ENCODE measurements around the gene ZNF277. TPM values are rescaled to one million over a fixed set of nuclear protein-coding genes. Genes with fewer than 3 reads are reported as not detected.

Gene ZNF277
- total RNA-seq, 1 experiment from 2014 or later: 21.3 TPM

- intact Hi-C loops (cut with micrococcal nuclease): no loop called here
- Histone ChIP-seq H3K9ac (ENCODE audit: low read length) (no peak overlapping the region), H3K27ac (ENCODE audit: low read depth, low read length) (no peak overlapping the region), H3K4me3 (replicated peaks in 1 of 2; ENCODE audit: low read depth in 1 of 2, low read length in 2 of 2) (no peak overlapping the region), H3K36me3 (ENCODE audit: control insufficient read depth in 1 of 2, insufficient read depth in 2 of 2, low read length in 2 of 2) (peaks cover 0 to 3% of the 10 kb centered on the region in 2 experiments; a peak in 1 of 4 replicates), H3K4me1 (ENCODE audit: control insufficient read depth in 1 of 2, insufficient read depth in 2 of 2, low read length in 2 of 2) (no peaks in the 10 kb centered on the region), H4K20me1 (ENCODE audit: insufficient read depth) (no peaks in the 10 kb centered on the region), H3K9me2 (ENCODE audit: insufficient read depth) (no peaks in the 10 kb centered on the region), H3K27me3 (ENCODE audit: insufficient read depth, low read length) (no peaks in the 10 kb centered on the region), H3K79me2 (ENCODE audit: insufficient read depth, low read length) (no peaks in the 10 kb centered on the region), H3K9me3 (ENCODE audit: control insufficient read depth in 1 of 2, insufficient read depth in 1 of 2, low read depth in 1 of 2, low read length in 2 of 2) (no peaks in the 10 kb centered on the region), H2AFZ (ENCODE audit: low read depth, low read length, poor library complexity, severe bottlenecking) (no peak overlapping the region), H3K4me2 (ENCODE audit: low read length) (no peak overlapping the region)
- POLR2A ChIA-PET: no interaction called here
- RAD21 ChIA-PET (ENCODE audit: low non-redundant PET in 1 of 2, low total read pairs in 2 of 2, uncharacterized antibody in 2 of 2, unreplicated experiment in 2 of 2): no interaction called here
- no TSS peak for BruUV-seq (replicated peaks)
- DNase-seq (ENCODE audit: low read depth, low spot score) (no peak), ATAC-seq (no peak)
- CTCF ChIA-PET: no interaction called here
- TF ChIP-seq EZH2phosphoT487 (IDR thresholded peaks at IDR 0.05; ENCODE audit: borderline replicate concordance) (no peak), JUND (IDR thresholded peaks at IDR 0.05) (no peak), MAX (IDR thresholded peaks at IDR 0.05) (no peak), ZFX (IDR thresholded peaks at IDR 0.05) (no peak), ZNF274 (IDR thresholded peaks at IDR 0.05; ENCODE audit: low read depth, low read length) (no peak), POLR2AphosphoS5 (IDR thresholded peaks at IDR 0.05; ENCODE audit: low read depth, low read length) (no peak), ATF3 (IDR thresholded peaks at IDR 0.05) (no peak), TCF7L2 (IDR thresholded peaks at IDR 0.05; ENCODE audit: borderline replicate concordance, extremely low read depth, insufficient read depth, insufficient read length) (no peak)
Observed at GRCh38 chr7:112346381-112347060, 140.0 kb downstream of the ZNF277 start.

- no peaks in the 10 kb centered on the region for H3K4me1 ChIP-seq (ENCODE audit: control insufficient read depth in 1 of 2, insufficient read depth in 2 of 2, low read length in 2 of 2)
- ChIA-PET RAD21 (ENCODE audit: low non-redundant PET in 1 of 2, low total read pairs in 2 of 2, uncharacterized antibody in 2 of 2, unreplicated experiment in 2 of 2) (no interaction called here), CTCF (no interaction called here), POLR2A (no interaction called here)
- H2AFZ ChIP-seq (ENCODE audit: low read depth, low read length, poor library complexity, severe bottlenecking): no peak overlapping the region
- no peaks in the 10 kb centered on the region for H3K27me3 ChIP-seq (ENCODE audit: insufficient read depth, low read length)
- no peak overlapping the region for H3K4me3 ChIP-seq (replicated peaks in 1 of 2; ENCODE audit: low read depth in 1 of 2, low read length in 2 of 2)
- H3K79me2 ChIP-seq (ENCODE audit: insufficient read depth, low read length): no peaks in the 10 kb centered on the region
- H3K9me2 ChIP-seq (ENCODE audit: insufficient read depth): no peaks in the 10 kb centered on the region
- no peaks in the 10 kb centered on the region for H3K9me3 ChIP-seq (ENCODE audit: control insufficient read depth in 1 of 2, insufficient read depth in 1 of 2, low read depth in 1 of 2, low read length in 2 of 2)
- H4K20me1 ChIP-seq (ENCODE audit: insufficient read depth): no peaks in the 10 kb centered on the region
- BruUV-seq (replicated peaks): no TSS peak
- H3K27ac ChIP-seq (ENCODE audit: low read depth, low read length): no peak overlapping the region
- no peak for DNase-seq (ENCODE audit: low read depth, low spot score)
- ATAC-seq: no peak
- no peak overlapping the region for H3K4me2 ChIP-seq (ENCODE audit: low read length)
- H3K9ac ChIP-seq (ENCODE audit: low read length): no peak overlapping the region
- intact Hi-C loops (cut with micrococcal nuclease): no loop called here
- H3K36me3 ChIP-seq (ENCODE audit: control insufficient read depth in 1 of 2, insufficient read depth in 2 of 2, low read length in 2 of 2): no peaks in the 10 kb centered on the region; a peak in 1 of 4 replicates
- TF ChIP-seq EZH2phosphoT487 (IDR thresholded peaks at IDR 0.05; ENCODE audit: borderline replicate concordance) (no peak), ELF1 (IDR thresholded peaks at IDR 0.05; ENCODE audit: borderline replicate concordance, low read depth) (no peak), ZFX (IDR thresholded peaks at IDR 0.05) (no peak), ATF3 (IDR thresholded peaks at IDR 0.05) (no peak), ZNF274 (IDR thresholded peaks at IDR 0.05; ENCODE audit: low read depth, low read length) (no peak), REST (IDR thresholded peaks at IDR 0.05; ENCODE audit: low read depth) (no peak), YY1 (IDR thresholded peaks at IDR 0.05; ENCODE audit: extremely low read depth, insufficient replicate concordance, low read depth, low read length) (no peak), SIN3A (IDR thresholded peaks at IDR 0.05; ENCODE audit: low read depth) (no peak), JUND (IDR thresholded peaks at IDR 0.05) (no peak)
Observed at GRCh38 chr7:112347088-112347487, 140.6 kb downstream of the ZNF277 start.

Measured in HCT116 (cell line).